ENCODE data around the gene SMAD3.

SMAD3 gene

GRCh38 chr15:67240235-67241131, 175.1 kb downstream of the SMAD3 start:
- Histone ChIP-seq H3K4me3 (ENCODE audit: control insufficient read depth in 1 of 7, extremely low read depth in 1 of 7, insufficient read depth in 4 of 7, low read depth in 2 of 7, low read length in 6 of 7) (no peak overlapping the region), H3K36me3 (ENCODE audit: control insufficient read depth in 4 of 4, insufficient read depth in 4 of 4, low read length in 3 of 4) (peaks cover 0 to 2% (median 0%) of the 10 kb centered on the region in 4 experiments), H3K9me3 (ENCODE audit: control extremely low read depth in 1 of 5, control insufficient read depth in 4 of 5, insufficient read depth in 2 of 5, low read depth in 1 of 5, low read length in 4 of 5) (no peaks in the 10 kb centered on the region), H3K27ac (ENCODE audit: insufficient read depth in 1 of 2, low read depth in 1 of 2, low read length in 2 of 2, poor library complexity in 1 of 2, severe bottlenecking in 2 of 2) (no peak overlapping the region), H3K4me1 (ENCODE audit: control extremely low read depth in 1 of 4, control insufficient read depth in 4 of 4, insufficient read depth in 4 of 4, low read length in 3 of 4) (peaks cover 3 to 27% (median 12%) of the 10 kb centered on the region in 4 experiments), H3K27me3 (replicated peaks in 2 of 5; ENCODE audit: control insufficient read depth in 4 of 5, insufficient read depth in 5 of 5, low read length in 4 of 5) (no peaks in the 10 kb centered on the region)
- peak in 1 of 3 donors; percentile 25 for DNase-seq
- ChIA-PET POLR2A (no interaction called here), CTCF (interaction anchor here (0.8 to 1.7 kb wide), 5 partner anchors 11 to 193 kb away, joined by 3 to 4 read pairs (median 3); no protein-coding TSS in a partner anchor)
- WGBS (ENCODE audit: insufficient coverage): 50% methylated on average over 1 of the region's 3 CpGs

GRCh38 chr15:67241132-67241855, 175.9 kb downstream of the SMAD3 start:
- Histone ChIP-seq H3K36me3 (ENCODE audit: control insufficient read depth in 4 of 4, insufficient read depth in 4 of 4, low read length in 3 of 4) (peaks cover 0 to 3% (median 2%) of the 10 kb centered on the region in 4 experiments), H3K27me3 (replicated peaks in 2 of 5; ENCODE audit: control insufficient read depth in 4 of 5, insufficient read depth in 5 of 5, low read length in 4 of 5) (no peaks in the 10 kb centered on the region), H3K4me3 (ENCODE audit: control insufficient read depth in 1 of 7, extremely low read depth in 1 of 7, insufficient read depth in 4 of 7, low read depth in 2 of 7, low read length in 6 of 7) (no peak overlapping the region), H3K27ac (ENCODE audit: insufficient read depth in 1 of 2, low read depth in 1 of 2, low read length in 2 of 2, poor library complexity in 1 of 2, severe bottlenecking in 2 of 2) (no peak overlapping the region), H3K9me3 (ENCODE audit: control extremely low read depth in 1 of 5, control insufficient read depth in 4 of 5, insufficient read depth in 2 of 5, low read depth in 1 of 5, low read length in 4 of 5) (no peaks in the 10 kb centered on the region), H3K4me1 (ENCODE audit: control extremely low read depth in 1 of 4, control insufficient read depth in 4 of 4, insufficient read depth in 4 of 4, low read length in 3 of 4) (peaks cover 3 to 27% (median 12%) of the 10 kb centered on the region in 4 experiments)
- POLR2A ChIA-PET: interaction anchor here (0.6 kb wide), 1 partner anchor 16 kb away, joined by 6 read pairs; no protein-coding TSS in a partner anchor
- 100% methylated on average over 3 of the region's 4 CpGs for WGBS (ENCODE audit: insufficient coverage)
- CTCF ChIA-PET: interaction anchor here (1.7 kb wide), 1 partner anchor 12 kb away, joined by 4 read pairs; no protein-coding TSS in a partner anchor
- DNase-seq: no peak

- Histone ChIP-seq H3K4me3 (ENCODE audit: control insufficient read depth in 1 of 7, extremely low read depth in 1 of 7, insufficient read depth in 4 of 7, low read depth in 2 of 7, low read length in 6 of 7) (no peak overlapping the region), H3K9me3 (ENCODE audit: control extremely low read depth in 1 of 5, control insufficient read depth in 4 of 5, insufficient read depth in 2 of 5, low read depth in 1 of 5, low read length in 4 of 5) (no peaks in the 10 kb centered on the region), H3K27ac (ENCODE audit: insufficient read depth in 1 of 2, low read depth in 1 of 2, low read length in 2 of 2, poor library complexity in 1 of 2, severe bottlenecking in 2 of 2) (no peak overlapping the region), H3K4me1 (ENCODE audit: control extremely low read depth in 1 of 4, control insufficient read depth in 4 of 4, insufficient read depth in 4 of 4, low read length in 3 of 4) (peaks cover 3 to 27% (median 12%) of the 10 kb centered on the region in 4 experiments), H3K36me3 (ENCODE audit: control insufficient read depth in 4 of 4, insufficient read depth in 4 of 4, low read length in 3 of 4) (peaks cover 0 to 7% (median 5%) of the 10 kb centered on the region in 4 experiments), H3K27me3 (replicated peaks in 2 of 5; ENCODE audit: control insufficient read depth in 4 of 5, insufficient read depth in 5 of 5, low read length in 4 of 5) (no peaks in the 10 kb centered on the region)
- 17% methylated on average over 1 of the region's 3 CpGs for WGBS (ENCODE audit: insufficient coverage)
- DNase-seq: peak in 1 of 3 donors; percentile 28
- ChIA-PET CTCF (no interaction called here), POLR2A (no interaction called here)
Measured at GRCh38 chr15:67242708-67243111, 177.3 kb downstream of the SMAD3 start.
